Measurements from ENCODE around the gene PGM1.

PGM1 gene

DNA sequence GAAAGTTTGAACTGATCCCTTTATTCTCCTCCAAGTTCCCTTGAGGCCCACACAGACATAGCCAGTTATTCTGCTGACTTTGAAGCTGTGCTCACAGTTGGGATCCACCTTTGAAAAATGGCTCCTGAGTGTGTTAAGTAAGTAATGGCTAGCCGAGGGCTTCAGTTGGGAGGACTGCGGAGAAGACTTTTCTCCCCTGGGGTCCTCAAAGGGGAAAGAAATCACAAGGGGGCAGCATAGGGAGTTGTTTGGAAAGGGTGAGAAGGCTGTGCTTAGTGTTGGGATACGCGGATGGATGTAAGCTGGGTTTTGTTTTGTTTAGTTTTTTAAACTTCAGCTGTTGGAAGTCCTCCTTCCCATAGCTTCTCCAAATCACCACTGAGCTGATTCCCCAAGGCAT is 8.3 kb downstream of the PGM1 start:
- DNase-seq, result no peak

DNA sequence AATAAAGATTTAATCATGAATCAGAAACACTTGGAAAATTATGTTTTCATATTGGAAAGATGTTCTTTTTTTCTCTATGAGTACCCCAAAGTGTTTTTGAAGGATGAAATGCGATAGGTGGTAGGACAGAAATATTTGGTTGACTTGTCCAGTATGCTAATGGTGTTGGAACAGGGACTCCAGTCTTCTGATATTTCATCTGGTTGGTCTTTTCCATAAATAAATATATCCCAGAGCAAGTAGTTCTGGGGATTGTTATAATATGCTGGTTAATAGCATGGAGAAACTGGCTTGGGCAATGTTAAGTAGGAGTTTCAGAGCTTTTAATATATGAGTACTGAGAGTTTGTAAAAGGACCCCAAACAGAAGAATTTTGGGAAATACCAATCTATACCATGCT is 8.7 kb downstream of the PGM1 start:
- no peak for DNase-seq

- no peak for DNase-seq
Measured at GRCh38 chr1:63602629-63603028, 9.4 kb downstream of the PGM1 start.

DNA sequence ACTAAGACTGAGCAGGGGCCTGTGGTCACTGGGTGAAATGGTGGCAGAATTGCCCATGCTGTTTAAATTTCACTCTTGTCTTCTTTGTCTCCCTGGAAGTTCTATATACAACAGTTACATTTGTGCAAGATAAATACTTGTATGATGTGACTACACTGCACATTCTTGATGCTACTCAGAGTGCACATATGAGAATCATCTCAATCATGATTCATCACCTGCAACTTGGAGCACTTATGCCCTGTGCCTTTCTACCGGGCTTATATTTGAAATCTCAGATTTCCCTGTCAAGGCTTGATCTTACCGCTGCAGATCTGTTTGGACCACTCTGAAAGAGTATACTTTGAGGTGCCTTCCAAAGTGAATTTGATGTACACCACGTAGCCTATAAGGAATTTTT is 10.6 kb downstream of the PGM1 start:
- DNase-seq, result no peak

GRCh38 chr1:63607322-63607721 is 14.1 kb downstream of the PGM1 start:
- no peak for DNase-seq

- no peak for DNase-seq
Measured at GRCh38 chr1:63611231-63611630, 18.0 kb downstream of the PGM1 start.

DNA sequence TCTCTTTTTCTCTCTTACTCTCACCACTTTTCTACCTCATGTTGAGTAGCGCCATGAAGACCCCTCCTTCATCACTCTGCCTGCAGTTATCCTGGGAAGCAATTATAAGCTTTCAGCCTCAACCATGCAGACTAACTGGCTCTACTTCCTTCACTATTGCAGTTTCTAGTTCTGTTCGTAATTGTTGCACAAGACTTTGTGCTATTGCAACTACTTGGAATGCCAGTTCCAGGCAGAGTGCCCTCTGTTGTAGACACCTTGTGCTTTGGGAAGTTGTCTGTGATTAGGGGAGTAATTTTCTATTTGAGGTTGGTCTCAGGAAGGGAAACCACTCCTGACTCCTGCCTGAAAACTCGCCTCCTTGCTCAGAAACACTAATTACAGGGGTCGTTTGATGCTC is 19.4 kb downstream of the PGM1 start:
- DNase-seq, result no peak

DNA sequence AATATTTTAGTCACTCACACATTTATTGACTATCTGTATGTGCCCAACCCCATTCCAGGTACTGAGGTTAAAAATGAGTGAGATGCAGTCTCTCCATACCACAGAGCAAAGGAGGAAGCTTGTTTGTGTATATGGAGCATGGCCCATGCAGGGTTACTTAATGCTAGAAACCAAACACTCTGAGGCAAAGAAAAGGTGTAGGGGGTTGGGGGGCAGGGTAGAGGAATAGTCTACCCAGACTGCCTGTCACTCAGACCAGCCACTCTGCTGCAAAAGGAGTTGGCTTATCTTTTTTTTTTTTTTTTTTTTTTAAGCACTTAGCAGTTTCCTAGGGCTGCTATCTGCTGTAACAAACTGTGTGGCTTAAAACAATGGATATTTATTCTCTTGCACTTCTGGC is 19.8 kb downstream of the PGM1 start:
- no peak for DNase-seq

GRCh38 chr1:63615768-63616420 is 22.7 kb downstream of the PGM1 start:
- peak; percentile 3 to 43 (median 14) for DNase-seq

- DNase-seq, result no peak
Measured at GRCh38 chr1:63617450-63617849, 24.2 kb downstream of the PGM1 start.

DNA sequence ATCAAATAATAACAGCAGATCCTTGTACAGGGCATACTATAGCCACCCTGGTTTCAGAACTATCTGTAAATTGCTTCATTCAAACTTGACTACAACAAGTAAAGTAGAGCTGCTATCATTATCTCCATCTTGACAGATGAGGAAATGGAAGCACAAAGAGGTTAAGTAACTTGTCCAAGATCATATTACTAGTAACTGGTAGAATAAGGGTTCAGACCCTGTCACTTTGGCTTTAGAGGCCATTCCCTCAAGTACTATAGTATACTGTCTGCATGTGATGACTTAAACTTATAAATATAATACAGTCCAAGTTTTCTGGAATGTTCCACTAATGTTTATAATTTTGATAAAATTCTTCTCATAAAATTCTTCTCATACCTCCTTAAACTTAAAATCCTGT is 24.8 kb downstream of the PGM1 start:
- no peak for DNase-seq

DNA sequence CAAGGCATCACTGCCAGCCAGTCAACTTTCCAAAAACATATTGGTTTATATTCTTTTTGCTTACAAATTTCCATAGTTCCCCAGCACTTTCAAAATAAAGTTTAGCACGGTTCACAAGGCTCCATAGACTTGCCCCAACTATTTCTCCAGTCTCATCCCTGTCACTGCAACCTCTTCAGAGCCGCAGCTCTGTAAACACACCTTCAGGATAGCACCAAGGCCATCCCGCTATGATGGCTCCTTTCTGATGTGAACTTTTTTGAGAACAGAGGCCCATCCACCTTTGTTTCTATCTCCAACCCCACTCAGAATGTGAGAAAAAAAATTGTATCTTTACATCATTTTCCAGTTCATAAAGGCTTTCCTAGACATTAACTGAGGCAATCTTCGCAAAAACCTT is 26.3 kb downstream of the PGM1 start:
- DNase-seq, result no peak

DNA sequence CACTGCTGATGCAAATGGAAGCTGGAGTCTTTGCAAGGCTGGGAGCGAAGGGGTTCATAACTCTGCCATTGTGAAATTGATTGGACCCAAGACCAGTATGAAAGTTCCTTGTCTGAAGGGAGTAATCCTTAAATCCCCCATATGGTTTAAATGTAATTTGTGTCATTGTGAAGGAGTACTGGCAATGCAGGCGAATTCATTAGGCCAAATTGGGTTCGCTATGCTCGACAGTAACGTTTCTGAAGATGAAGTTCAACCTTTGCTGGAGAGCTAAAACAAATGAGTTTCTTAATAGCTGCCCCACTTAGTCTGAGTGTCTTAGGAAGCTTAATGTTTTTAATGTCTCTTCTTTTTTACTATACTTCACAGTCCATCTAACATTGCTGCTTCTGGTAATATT is 27.5 kb downstream of the PGM1 start:
- no peak for DNase-seq

DNA sequence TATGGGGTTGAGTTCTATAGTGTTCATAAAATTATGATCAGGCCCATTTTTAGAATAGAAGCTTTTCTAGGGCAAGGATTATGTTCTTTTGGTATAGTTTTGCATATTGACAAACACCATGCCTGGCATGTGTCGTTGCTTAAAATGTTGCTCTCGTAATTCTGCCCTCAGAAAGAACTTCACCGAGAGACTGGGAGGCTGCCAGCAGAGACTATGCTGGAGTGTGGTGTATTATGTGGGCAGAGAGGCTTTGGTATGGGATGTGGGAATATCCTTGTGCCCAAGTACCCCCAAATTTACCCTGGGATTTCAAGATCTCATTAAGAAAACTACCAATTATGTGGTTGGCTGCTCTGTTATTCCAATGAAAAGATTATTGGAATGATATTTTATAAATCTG is 27.9 kb downstream of the PGM1 start:
- no peak for DNase-seq

DNA sequence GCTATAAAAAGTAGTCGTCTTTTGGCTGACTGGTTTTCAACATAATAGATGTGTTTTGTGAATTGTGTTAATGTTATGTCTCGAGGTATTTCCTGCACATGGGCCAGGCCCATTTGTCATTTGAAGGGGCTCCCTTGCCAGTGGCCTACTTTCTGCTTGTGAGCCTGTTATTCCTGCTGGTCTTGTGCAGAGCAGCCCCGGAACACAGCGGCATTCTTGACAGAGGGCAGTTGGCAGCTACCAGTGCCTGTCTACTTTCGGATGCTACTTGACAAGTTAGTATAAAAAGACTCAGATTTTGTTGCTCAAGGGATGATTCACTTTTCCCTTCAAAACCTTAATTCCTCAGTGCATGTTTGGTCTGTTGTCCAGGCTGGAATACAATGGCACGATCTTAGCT is 28.5 kb downstream of the PGM1 start:
- DNase-seq, result no peak

GRCh38 chr1:63622849-63623566 is 29.8 kb downstream of the PGM1 start:
- DNase-seq, result no peak

DNA sequence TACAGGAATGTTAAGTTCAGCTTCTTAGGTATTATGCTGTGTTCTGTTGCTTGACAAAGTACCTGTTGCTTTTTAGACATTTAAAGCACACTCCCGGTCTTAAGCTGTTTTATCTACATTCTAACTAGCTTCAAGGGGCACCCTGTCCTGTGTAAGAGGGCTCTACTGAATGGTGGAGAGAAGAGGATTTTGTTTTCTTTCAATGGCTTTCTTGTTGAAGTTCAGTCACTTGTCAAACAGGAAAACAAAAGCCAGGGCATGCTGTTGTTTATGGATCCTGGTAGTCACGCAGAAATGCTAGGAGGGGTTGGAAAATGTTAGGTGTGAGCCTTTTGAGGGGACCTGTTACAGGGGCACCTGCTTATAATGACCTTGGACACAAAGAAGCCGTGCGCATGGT is 30.7 kb downstream of the PGM1 start:
- DNase-seq, result no peak

DNA sequence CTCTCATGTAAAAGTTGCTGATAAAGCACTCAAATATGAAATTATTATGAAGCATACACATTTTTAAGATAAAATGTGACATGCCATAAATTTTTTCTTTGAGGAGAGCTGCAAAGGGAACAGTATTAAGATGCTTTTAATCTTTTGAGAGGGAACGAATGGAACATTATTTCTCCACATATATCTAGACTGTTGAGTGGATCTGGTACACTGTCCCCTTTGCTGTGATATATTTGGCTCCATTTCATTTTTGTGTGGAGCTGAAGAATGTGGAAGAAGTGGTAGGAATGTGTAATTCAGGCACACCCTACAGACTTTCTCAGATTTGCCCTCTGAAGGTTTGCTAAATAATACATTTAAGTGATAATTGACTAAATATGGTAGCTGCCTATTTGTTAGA is 31.7 kb downstream of the PGM1 start:
- DNase-seq, result no peak

- no peak for DNase-seq
Measured at GRCh38 chr1:63626222-63626621, 33.0 kb downstream of the PGM1 start.

GRCh38 chr1:63628607-63629006 is 35.4 kb downstream of the PGM1 start:
- DNase-seq, result no peak

DNA sequence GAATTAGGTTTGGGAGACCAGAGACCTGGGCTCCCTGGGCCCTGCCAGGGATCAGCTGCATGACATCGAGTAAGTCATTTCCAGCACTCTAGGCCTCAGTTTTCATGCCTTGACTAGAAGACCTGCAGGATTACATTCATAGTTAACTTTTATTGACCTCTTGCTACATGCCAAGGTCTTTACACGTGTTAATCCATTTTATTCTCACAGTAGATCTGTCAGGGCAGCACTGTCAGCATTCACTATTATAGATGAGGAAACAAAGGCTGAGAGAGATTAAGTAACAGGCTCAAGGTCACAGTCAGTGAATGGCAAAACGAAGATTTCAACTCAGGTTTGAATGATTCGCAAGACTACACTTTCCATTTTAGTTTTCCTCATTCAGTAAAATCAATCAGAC is 37.0 kb downstream of the PGM1 start:
- no peak for DNase-seq

DNA sequence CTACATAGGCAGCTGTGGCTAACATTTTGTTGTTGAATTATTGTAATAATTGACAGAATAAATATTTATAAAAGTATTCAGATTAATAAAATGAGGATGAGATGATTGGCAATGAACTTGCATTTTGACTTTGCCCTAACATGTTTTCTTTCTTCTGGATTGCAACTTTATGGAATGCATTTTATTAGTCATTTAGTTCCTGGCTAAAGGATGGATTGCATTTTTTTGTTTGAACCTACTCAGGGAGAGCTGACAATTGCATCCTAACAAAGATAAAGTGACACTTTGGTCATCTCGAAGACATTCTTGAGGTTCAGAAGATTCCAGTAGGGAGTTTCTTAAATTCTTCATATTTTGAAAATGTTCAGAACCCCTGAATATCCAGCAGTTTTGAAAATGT is 37.5 kb downstream of the PGM1 start:
- DNase-seq, result no peak

GRCh38 chr1:63632110-63632509 is 38.9 kb downstream of the PGM1 start:
- no peak for DNase-seq

GRCh38 chr1:63633281-63633680 is 40.1 kb downstream of the PGM1 start:
- DNase-seq, result no peak

- DNase-seq, result no peak
Measured at GRCh38 chr1:63634471-63634870, 41.3 kb downstream of the PGM1 start.

All from activated CD4-positive, CD25-positive, alpha-beta regulatory T cell (primary cell).